SK-N-SH (cell line): ENCODE measurements around the gene PEX1. TPM values are rescaled to one million over a fixed set of nuclear protein-coding genes. Genes with fewer than 3 reads are reported as not detected.
"Not testable (repeated sequence)": the region's sequence is repeated elsewhere in the genome, so short reads cannot be mapped to it uniquely, and the experiment has no call there.

Experiments
- CTCF ChIA-PET: fragments of 300-600, 350-600 bp; formaldehyde crosslinking; extraction: SDS; loops from one replicate; lab custom pipeline; 2021; lab: Yijun Ruan, JAX
- POLR2A ChIA-PET: fragments of 350-600 bp; sonication (Branson Sonifier 250); formaldehyde crosslinking; extraction: SDS; loops from one replicate; lab custom pipeline; 2020; ENCODE audit warnings: antibody characterized with exemption, inconsistent platforms; lab: Yijun Ruan, JAX
- DNase-seq: peaks from one replicate; pipeline ENCODE4 v3.0.0; 2012
- H2AFZ ChIP-seq: fragments of 200-600 bp; sonication (generic); 2 replicates; pipeline ENCODE4 v1.8.1; 2016; ENCODE audit warnings: antibody characterized with exemption, mild to moderate bottlenecking, low read depth
- H3F3A ChIP-seq: fragments of 200-600 bp; sonication (generic); replicated peaks from 2 replicates; pipeline ENCODE3; 2016; ENCODE audit warnings: antibody characterized with exemption, mild to moderate bottlenecking; ENCODE audit not compliant: insufficient read depth
- H3K27ac ChIP-seq, 2 experiments: fragments of 200-500 bp in 1 of 2; fragments of 200-600 bp in 1 of 2; sonication (Bioruptor generic) in 1 of 2; sonication (generic), shearing (Covaris generic) in 1 of 2; 2 replicates each; pipeline versions ENCODE4 v1.5.1 to v1.6.1; 2014 to 2016; ENCODE audit warnings: low read depth in 2 of 2, inconsistent platforms in 1 of 2, low read length in 1 of 2, mild to moderate bottlenecking in 1 of 2, mixed read lengths in 1 of 2
- H3K27me3 ChIP-seq: fragments of 200-600 bp; sonication (generic), shearing (Covaris generic); 2 replicates; pipeline ENCODE4 v1.6.1; 2016; ENCODE audit warnings: mixed run types; ENCODE audit not compliant: insufficient read depth
- H3K36me3 ChIP-seq, 2 experiments: fragments of 200-500 bp in 1 of 2; fragments of 200-600 bp in 1 of 2; sonication (Bioruptor generic) in 1 of 2; sonication (generic) in 1 of 2; replicated peaks in 1 of 2; 2 replicates each; pipeline versions ENCODE3 to v1.5.1; 2014 to 2016; ENCODE audit warnings: low read length in 1 of 2, mild to moderate bottlenecking in 1 of 2; ENCODE audit not compliant: insufficient read depth in 2 of 2, control insufficient read depth in 1 of 2
- H3K4me1 ChIP-seq, 2 experiments: fragments of 200-500 bp in 1 of 2; fragments of 200-600 bp in 1 of 2; sonication (Bioruptor generic) in 1 of 2; sonication (generic), shearing (Covaris generic) in 1 of 2; 2 replicates each; pipeline versions ENCODE4 v1.5.1 to v1.6.1; 2014 to 2016; ENCODE audit warnings: low read depth in 1 of 2, low read length in 1 of 2, mixed run types in 1 of 2; ENCODE audit not compliant: insufficient read depth in 2 of 2, control insufficient read depth in 1 of 2
- H3K4me2 ChIP-seq: fragments of 200-600 bp; sonication (generic), shearing (Covaris generic); 2 replicates; pipeline ENCODE4 v1.6.1; 2017; ENCODE audit warnings: mixed run types
- H3K4me3 ChIP-seq, 2 experiments: fragments of 200-500 bp in 1 of 2; fragments of 200-600 bp in 1 of 2; sonication (Bioruptor generic) in 1 of 2; sonication (generic), shearing (Covaris generic) in 1 of 2; 2 replicates each; pipeline versions ENCODE4 v1.5.1 to v1.8.1; 2014 to 2016; ENCODE audit warnings: low read depth in 2 of 2, inconsistent platforms in 1 of 2, low read length in 1 of 2, mild to moderate bottlenecking in 1 of 2, mixed read lengths in 1 of 2, moderate library complexity in 1 of 2
- H3K79me2 ChIP-seq: fragments of 200-600 bp; sonication (generic); 2 replicates; pipeline ENCODE4 v1.8.1; 2017; ENCODE audit warnings: mild to moderate bottlenecking; ENCODE audit not compliant: insufficient read depth
- H3K9ac ChIP-seq: fragments of 200-600 bp; sonication (generic); 2 replicates; pipeline ENCODE4 v1.6.1; 2017; ENCODE audit warnings: mixed run types
- H3K9me2 ChIP-seq: fragments of 200-600 bp; sonication (generic); 2 replicates; pipeline ENCODE4 v1.6.1; 2017; ENCODE audit warnings: mixed run types
- H3K9me3 ChIP-seq: fragments of 200-600 bp; sonication (generic); 2 replicates; pipeline ENCODE4 v1.6.1; 2017; ENCODE audit warnings: mixed run types, mild to moderate bottlenecking, moderate library complexity
- H4K20me1 ChIP-seq: fragments of 200-600 bp; sonication (generic); 2 replicates; pipeline ENCODE4 v1.6.1; 2017; ENCODE audit warnings: mild to moderate bottlenecking, mixed run types; ENCODE audit not compliant: insufficient read depth
- MEF2A ChIP-seq: IDR thresholded peaks from 2 replicates; pipeline ENCODE4 v1.4.0; 2012; ENCODE audit warnings: low read depth, borderline replicate concordance
- MXI1 ChIP-seq: IDR thresholded peaks from 2 replicates; pipeline ENCODE4 v1.6.1; 2012; ENCODE audit warnings: mild to moderate bottlenecking, low read depth, low read length, improper control_type of control experiment
- RCOR1 ChIP-seq: fragments of 150-350 bp; IDR thresholded peaks from 2 replicates; pipeline ENCODE4 v1.6.1; 2017; ENCODE audit warnings: antibody characterized with exemption, low read length
- SIN3A ChIP-seq: IDR thresholded peaks from 2 replicates; pipeline ENCODE4 v1.6.1; 2012; ENCODE audit warnings: low read depth, mild to moderate bottlenecking, low read length, moderate library complexity, borderline replicate concordance
- SMC3 ChIP-seq: IDR thresholded peaks from 2 replicates; pipeline ENCODE4 v1.6.1; 2012; ENCODE audit warnings: low read depth, low read length, improper control_type of control experiment
- WGBS: methylation state at CpG from one replicate; pipeline ENCODE4 v1.1.6; 2017; ENCODE audit warnings: low lambda C conversion rate; 5-methylcytosine and 5-hydroxymethylcytosine counted together
- polyA plus RNA-seq, 3 experiments: library from polyadenylated mRNA; depleted of rRNA; stranded (reverse); fragments of >200 nt; gene quantifications; 2 replicates each; pipeline ENCODE4 v1.2.3, GENCODE V29; 2012
- TF ChIP-seq, protein P1 (sequence below): IDR thresholded peaks from 2 replicates; pipeline ENCODE4; 2012

PEX1 gene
- polyA plus RNA-seq, 1 of the 3 experiments (the other 2 are of a cell fraction), result 16.0 TPM

DNA sequence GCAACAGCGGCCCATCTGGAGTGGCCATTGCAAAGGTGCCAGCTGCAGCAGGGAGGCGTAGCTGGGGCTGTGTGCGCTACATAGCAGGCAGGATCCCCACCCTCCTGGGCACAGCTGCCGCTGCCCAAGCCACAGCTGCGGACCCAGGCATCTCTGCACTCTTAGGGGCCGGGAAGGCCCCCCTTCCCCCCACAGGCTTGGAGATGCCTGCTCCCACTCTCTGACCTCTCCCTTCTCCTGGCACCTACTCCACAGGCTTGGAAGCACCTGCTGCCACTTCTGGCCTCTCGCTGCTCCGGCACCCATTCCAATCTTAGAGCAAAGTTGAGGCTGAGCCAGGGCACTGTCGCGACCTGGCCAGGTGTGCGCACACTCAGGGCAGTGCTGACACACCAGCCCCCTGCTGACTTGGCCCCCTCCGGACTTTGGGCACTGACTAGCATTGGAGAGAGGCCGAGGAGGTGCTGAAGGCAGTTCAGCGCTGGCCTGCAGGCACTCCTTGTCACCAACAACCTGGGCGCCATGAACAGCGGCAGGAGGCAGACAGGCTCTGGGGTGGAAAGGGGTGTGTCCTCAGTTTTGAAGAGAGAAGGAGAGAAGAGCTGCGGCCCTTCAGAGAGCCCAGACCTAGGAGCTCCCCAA, 18.7 kb upstream of the PEX1 start:
- Histone ChIP-seq H3K4me3 (no peak overlapping the region), H3F3A (peaks cover 11% of the 10 kb centered on the region), H3K4me1 (0 out of 4 replicates have a peak, but pooled peaks cover 0 to 5% of the 10 kb centered on the region in 2 experiments), H4K20me1 (no peaks in the 10 kb centered on the region), H3K27me3 (no peaks in the 10 kb centered on the region), H3K79me2 (no peaks in the 10 kb centered on the region), H3K4me2 (no peak overlapping the region), H3K27ac (no peak overlapping the region), H3K9ac (no peak overlapping the region), H3K36me3 (no peaks in the 10 kb centered on the region), H3K9me3 (no peaks in the 10 kb centered on the region), H2AFZ (no peak overlapping the region), H3K9me2 (no peaks in the 10 kb centered on the region)
- no peak for TF ChIP-seq MEF2A
- no peak for TF ChIP-seq SMC3
- no peak for TF ChIP-seq MXI1
- TF ChIP-seq RCOR1, result no peak
- TF ChIP-seq, protein P1, sequence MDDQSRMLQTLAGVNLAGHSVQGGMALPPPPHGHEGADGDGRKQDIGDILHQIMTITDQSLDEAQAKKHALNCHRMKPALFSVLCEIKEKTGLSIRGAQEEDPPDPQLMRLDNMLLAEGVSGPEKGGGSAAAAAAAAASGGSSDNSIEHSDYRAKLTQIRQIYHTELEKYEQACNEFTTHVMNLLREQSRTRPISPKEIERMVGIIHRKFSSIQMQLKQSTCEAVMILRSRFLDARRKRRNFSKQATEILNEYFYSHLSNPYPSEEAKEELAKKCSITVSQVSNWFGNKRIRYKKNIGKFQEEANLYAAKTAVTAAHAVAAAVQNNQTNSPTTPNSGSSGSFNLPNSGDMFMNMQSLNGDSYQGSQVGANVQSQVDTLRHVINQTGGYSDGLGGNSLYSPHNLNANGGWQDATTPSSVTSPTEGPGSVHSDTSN, result no peak
- no peak for TF ChIP-seq SIN3A
- CTCF ChIA-PET, result no interaction called here
- POLR2A ChIA-PET, result no interaction called here
- WGBS, result 50% methylated on average over 12 of the region's 17 CpGs
- DNase-seq, result no peak

DNA sequence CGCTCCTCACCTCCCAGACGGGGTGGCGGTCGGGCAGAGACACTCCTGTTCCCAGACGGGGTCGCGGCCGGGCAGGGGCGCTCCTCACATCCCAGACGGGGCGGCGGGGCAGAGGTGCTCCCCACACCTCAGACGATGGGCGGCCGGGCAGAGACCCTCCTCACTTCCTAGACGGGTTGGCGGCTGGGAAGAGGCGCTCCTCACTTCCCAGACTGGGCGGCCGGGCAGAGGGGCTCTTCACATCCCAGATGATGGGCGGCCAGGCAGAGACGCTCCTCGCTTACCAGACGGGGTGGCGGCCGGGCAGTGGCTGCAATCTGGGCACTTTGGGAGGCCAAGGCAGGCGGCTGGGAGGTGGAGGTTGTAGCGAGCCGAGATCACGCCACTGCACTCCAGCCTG, 16.8 kb upstream of the PEX1 start:
- H2AFZ ChIP-seq, H3K27ac ChIP-seq, H3K4me1 ChIP-seq, CTCF ChIA-PET, H3K9me3 ChIP-seq, H3K9me2 ChIP-seq, H4K20me1 ChIP-seq, H3K9ac ChIP-seq, POLR2A ChIA-PET, H3K27me3 ChIP-seq, H3F3A ChIP-seq, H3K4me2 ChIP-seq, H3K36me3 ChIP-seq, H3K79me2 ChIP-seq, H3K4me3 ChIP-seq, DNase-seq: not testable (repeated sequence)
- WGBS, result no CpG with 5 or more reads among the region's 30 CpGs

DNA sequence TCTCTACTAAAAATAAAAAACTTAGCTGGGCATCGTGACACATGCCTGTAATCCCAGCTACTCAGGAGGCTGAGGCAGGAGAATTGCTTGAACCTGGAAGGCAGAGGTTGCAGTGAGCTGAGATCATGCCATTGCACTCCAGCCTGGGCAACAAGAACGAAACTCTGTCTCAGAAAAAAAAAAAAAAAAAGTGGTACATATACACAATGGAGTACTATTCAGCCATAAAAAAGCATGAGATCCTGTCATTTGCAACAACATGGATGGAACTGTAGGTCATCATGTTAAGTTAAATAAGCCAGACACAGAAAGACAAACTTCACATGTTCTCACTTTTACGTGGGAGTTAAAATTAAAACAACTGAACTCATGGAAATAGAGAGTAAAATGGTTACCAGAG, 15.2 kb upstream of the PEX1 start:
- H3K4me1 ChIP-seq, DNase-seq, H4K20me1 ChIP-seq, H3K36me3 ChIP-seq, H3K27ac ChIP-seq, H3K9ac ChIP-seq, H3K9me2 ChIP-seq, H3K79me2 ChIP-seq, POLR2A ChIA-PET, H2AFZ ChIP-seq, H3K4me2 ChIP-seq, H3F3A ChIP-seq, H3K9me3 ChIP-seq, H3K4me3 ChIP-seq, H3K27me3 ChIP-seq: not testable (repeated sequence)
- CTCF ChIA-PET, result interaction anchor here (1.2 kb wide), 1 partner anchor 289 kb away, joined by 4 read pairs; no protein-coding TSS in a partner anchor
- WGBS, result 53% methylated on average over 3 of the region's 3 CpGs
